HEK293T (cell line): ENCODE data around the gene ATRIP.

Experiments used
- CTBP1 ChIP-seq: fragments of 450-650 bp; IDR thresholded peaks from 2 replicates; pipeline ENCODE4 v1.6.1; 2016; ENCODE audit warnings: borderline replicate concordance
- FOXA1 ChIP-seq: fragments of 450-650 bp; IDR thresholded peaks from 2 replicates; pipeline ENCODE4 v1.6.1; 2016; ENCODE audit warnings: mild to moderate bottlenecking
- FOXK2 ChIP-seq: fragments of 450-650 bp; IDR thresholded peaks from 2 replicates; pipeline ENCODE4 v1.6.1; 2016; ENCODE audit warnings: mild to moderate bottlenecking
- FOXM1 ChIP-seq: fragments of 450-650 bp; IDR thresholded peaks from 2 replicates; pipeline ENCODE4 v1.6.1; 2017; ENCODE audit warnings: mild to moderate bottlenecking, borderline replicate concordance
- HDGF ChIP-seq: fragments of 450-650 bp; IDR thresholded peaks from 2 replicates; pipeline ENCODE4 v1.6.1; 2017; ENCODE audit warnings: antibody characterized with exemption, borderline replicate concordance
- L3MBTL2 ChIP-seq: fragments of 450-650 bp; conservative IDR thresholded peaks from 2 replicates; pipeline ENCODE4 v1.6.1; 2016; ENCODE audit warnings: mild to moderate bottlenecking
- NFRKB ChIP-seq: fragments of 450-650 bp; IDR thresholded peaks from 2 replicates; pipeline ENCODE4 v1.6.1; 2016; ENCODE audit warnings: mild to moderate bottlenecking, moderate library complexity
- PKNOX1 ChIP-seq: fragments of 450-650 bp; IDR thresholded peaks from 2 replicates; pipeline ENCODE4 v1.6.1; 2016
- SP1 ChIP-seq: fragments of 450-650 bp; IDR thresholded peaks from 2 replicates; pipeline ENCODE4 v1.6.1; 2017
- SUZ12 ChIP-seq: fragments of 450-650 bp; IDR thresholded peaks from 2 replicates; pipeline ENCODE4 v1.6.1; 2016; ENCODE audit warnings: mild to moderate bottlenecking
- TARDBP ChIP-seq: fragments of 450-650 bp; IDR thresholded peaks from 2 replicates; pipeline ENCODE4 v1.6.1; 2016
- ZNF384 ChIP-seq: fragments of 450-650 bp; IDR thresholded peaks from 2 replicates; pipeline ENCODE4 v1.6.1; 2016

- TF ChIP-seq PKNOX1 (no peak), TARDBP (no peak), SUZ12 (no peak), NFRKB (no peak), ZNF384 (no peak), HDGF (no peak), FOXK2 (no peak), SP1 (no peak), FOXA1 (no peak), FOXM1 (no peak), L3MBTL2 (no peak), CTBP1 (no peak)
Observed at GRCh38 chr3:48433472-48434118, 12.9 kb upstream of the ATRIP start.
